DMS114 treated with DMSO at 0.1 percent for 48 hours (cell line): ENCODE results near the gene TRIM14.
"Not testable (repeated sequence)": the region's sequence is repeated elsewhere in the genome, so short reads cannot be mapped to it uniquely, and the experiment has no call there.

Source experiments
- DNase-seq: peaks from one replicate; lab custom pipeline; 2025; ENCODE audit not compliant: unreplicated experiment; lab: John Stamatoyannopoulos, UW

Gene TRIM14

DNA sequence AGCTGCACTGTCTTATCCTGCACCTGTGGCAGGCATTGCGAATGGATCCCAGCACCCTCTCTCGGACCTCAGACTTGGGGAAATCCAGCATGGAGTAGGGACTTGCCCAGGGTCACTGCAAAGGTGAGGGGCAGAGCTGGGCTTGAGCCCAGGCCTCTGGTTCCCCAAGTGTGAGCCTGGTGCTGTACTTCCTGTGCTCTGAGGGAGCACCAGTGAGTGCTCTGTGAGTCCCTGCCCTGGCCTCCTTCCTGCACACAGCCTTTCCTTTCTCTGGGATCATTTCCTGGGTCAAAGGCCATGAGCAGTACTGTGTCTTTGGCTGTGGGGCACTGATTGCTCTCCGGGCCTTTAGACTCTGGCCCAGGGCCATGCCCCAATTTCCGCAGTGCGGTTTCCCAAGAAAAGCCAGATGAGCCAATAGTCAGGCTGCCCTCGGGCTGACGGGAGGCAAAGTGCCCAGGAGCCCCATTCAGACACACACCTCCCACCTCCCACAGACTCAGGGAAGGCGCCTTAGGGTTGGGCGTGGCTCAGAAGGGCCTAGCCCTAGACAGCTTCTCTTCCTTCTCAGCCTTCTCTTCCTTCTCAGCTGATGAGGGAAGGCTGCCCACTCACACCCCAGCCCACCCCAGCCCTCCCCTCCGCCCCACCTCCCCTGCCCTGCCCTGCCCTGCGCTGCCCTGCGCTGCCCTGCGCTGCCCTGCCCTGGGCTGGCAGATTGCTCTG is 23.3 kb upstream of the TRIM14 start:
- DNase-seq = no peak

DNA sequence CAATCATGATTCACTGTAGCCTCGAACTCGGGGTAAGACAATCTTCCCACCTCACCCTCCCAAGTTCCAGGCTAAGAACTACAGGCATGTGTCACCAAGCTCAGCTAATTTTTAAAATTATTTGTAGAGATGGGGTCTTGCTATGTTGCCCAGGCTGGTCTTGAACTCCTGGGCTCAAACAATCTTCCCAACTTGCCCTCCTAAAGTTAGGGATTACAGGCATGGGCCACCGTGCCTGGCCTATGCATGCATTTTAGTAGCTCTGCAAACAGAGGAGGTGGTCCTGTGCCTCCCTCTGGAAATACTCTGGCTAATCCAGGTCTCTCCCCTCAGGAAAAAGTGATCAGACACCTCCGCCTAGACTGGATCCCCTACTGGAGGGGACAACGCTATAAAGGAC is 21.5 kb upstream of the TRIM14 start:
- no peak for DNase-seq

DNA sequence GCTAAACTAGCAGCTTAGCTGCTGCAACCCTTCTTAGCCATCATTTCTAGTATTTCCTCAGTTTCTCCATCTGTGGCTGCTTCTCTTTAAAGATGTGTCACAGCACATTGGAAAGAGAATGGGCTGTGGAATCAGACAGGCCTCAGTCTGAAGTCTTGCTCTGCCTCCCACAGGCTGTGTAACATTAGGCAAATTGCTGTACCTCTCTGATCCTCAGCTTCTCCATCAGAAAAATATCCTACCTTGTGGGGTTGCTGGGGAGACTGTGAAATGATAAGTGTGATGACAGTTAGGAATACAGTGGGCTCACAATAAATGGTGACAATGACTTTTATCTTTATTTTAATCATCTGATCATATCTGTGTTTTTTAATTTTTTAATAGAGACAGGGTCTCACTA is 17.5 kb upstream of the TRIM14 start:
- no peak for DNase-seq

DNA sequence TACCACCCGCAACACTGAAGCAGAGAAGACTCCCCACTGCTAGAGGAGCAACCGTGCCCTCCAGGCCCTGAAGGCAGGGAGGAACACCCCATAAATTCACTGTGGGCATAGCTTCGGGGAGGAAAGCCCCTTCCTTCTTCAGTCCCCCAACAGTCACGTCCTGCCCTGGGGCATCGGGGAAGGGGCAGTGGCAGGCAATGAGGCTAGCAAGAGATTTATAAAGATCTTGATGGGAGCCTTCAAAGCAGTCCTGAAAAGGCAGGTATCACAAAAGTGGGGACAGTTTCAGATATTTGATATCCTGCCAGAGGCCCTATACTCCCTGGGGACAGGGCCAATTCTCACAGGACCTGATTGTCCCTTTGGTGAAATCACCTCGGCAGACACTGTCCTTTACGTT is 16.9 kb upstream of the TRIM14 start:
- no peak for DNase-seq

DNA sequence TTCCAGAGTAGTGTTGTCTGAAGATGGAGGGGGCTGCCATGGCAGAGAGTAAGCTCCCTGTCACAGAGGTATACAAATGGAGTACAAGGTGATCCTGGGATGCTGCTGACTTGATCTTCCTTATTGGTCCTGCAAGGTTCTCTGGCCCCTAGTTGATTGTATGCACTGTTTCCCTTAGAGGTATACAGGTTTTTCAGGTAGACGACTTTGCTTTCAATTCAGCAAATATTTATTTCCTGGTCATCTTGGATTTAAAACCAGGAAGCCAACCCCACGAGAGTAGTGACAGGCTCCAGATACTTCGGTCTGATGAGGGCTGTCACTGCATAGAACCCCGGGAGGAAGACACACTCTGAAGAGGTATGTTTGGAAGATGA is 16.5 kb upstream of the TRIM14 start:
- no peak for DNase-seq

DNA sequence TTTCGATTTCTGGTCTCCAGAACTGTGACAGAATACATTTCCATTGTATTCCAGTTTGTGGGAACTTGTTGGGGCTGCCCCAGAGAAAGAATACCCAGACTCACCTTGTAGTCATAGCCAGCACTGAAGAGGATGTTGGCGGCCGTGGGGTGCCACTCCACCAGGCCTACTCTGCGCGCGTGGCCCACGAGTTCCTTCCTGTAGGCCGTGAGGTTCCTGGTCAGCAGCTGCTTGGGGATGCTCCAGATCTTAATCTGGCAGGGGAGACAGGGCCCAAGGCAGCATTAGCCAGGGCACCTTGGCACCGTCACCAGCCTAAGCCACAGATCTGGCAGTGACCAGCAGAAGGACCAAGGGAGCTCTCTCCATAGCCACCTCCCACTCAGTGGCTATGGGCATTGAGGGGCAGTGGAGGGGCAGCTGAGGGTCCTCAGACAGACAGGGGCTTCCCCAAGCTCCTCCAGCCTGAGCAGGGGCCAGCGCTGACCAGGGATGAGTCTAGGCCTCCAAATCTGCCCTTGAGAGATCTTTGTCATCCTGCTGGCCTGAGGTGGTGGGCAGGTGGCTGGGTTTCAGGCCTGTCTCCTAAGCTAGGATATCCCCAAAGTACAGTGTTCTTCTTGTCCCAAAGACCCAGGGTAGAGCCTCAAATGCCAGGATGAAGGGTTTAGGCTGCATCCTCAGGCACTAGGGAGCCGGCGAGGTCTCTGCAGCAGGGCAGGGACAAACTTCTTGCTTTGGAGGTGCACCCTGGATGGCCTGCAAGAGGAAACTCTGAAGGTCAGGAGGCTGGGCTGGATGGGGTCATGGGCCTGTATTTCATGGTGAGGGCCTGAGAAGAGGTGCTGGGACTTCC is 15.9 kb upstream of the TRIM14 start:
- DNase-seq = no peak

DNA sequence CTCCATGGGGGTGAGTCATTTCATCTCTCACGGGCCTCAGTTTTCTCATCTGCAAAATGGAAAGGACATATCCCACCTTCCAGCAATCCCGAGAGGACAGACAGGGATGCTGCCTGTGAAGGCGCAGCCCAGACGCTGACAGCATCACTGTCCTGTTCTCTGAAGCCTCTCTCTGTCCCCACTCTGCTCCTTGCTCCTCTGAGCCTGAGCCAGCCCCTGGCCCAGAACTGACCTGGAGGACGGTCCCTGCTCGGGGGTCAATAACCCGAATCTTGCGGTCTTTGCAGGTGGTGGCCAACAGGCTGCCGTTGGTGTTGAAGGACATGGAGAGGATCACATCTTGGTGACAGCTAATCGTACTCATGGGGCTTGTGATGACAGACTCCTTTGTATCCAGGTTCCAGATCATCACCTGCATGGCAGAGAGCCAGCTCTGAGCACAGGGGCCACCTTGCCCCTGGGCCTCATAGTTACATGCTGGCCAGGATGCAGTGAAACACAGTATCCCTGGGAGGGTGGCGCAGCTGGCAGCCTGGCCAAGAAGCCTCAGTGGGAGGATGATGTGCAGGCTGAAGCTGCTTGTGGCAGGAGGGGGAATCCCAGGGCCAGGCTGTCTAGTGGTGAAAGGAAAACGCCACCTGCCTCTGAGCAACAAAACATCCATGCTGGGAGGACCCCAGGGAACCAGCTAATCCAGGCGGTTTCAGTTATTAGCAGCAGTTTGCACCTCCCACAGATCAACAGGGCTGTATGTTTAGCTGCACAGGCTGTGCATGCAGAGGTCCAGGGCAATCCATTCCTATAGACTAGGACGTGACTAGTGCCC is 14.0 kb upstream of the TRIM14 start:
- no peak for DNase-seq

DNA sequence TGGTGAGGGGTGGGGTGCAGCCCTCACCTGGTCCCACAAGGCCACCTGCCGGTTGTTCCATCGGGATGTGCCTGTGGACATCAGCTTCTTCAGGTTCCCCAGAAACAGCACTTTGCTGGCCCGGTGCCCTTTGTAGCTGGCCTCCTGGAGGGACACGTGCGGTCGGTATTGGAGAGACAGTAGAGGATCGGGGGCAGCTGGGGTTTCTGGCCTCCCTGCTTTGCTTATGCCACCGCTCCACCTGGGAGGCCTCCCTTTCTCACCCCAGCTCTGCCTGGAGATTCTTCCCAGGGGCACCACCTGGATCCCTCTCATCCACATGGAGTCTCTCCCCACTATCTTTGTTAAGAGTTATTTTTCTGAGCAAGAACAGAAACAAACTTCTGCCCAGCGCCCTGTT is 13.1 kb upstream of the TRIM14 start:
- DNase-seq = no peak

DNA sequence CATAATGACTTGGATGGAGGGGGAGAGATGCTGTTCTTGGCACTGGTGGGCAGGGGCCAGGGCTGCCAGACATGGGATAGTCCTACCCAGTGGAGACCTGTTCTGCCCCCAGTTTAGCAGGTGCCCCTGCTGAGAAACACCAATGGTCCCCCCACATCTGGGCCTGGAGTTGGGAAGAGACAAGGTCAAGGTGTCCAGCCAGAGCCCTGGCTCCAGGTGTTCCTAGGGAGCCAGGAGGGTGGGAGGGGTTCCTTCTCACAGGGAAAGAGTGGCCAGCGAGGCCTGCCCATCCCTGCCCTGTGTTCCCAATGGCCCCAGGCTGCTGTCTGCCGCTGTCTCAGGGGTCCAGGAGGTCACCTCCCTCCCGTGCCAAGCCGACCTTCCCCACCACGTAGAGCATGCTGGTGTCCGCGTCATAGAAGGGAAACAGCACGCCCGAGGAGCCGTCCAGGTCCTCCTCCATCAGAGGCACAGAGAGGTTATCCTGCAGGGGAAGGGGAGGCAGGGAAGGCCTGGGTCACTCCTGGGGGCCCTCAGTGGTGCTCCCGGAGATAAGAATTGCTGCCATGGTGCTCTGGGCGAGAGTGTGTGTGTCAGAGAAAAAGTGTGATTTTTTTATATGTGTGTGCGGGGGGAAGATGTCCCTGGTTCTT is 11.7 kb upstream of the TRIM14 start:
- no peak for DNase-seq

DNA sequence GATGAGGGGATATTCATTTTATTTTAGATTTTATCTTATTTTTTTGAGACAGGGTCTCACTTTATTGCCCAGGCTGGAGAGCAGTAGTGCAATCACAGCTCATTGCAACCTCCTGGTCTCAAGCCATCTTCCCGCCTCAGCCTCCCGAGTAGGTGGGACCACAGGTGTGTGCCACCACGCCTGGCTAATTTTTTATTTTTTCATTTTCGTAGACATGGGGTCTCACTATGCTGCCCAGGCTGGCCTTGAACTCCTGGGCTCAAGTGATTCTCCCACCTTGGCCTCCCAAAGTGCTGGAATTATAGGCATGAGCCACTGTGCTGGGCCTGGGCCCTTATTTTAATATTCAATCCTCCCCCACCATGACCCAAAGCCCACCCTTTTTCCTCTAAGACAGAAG is 11.0 kb upstream of the TRIM14 start:
- not testable (repeated sequence) for DNase-seq

DNA sequence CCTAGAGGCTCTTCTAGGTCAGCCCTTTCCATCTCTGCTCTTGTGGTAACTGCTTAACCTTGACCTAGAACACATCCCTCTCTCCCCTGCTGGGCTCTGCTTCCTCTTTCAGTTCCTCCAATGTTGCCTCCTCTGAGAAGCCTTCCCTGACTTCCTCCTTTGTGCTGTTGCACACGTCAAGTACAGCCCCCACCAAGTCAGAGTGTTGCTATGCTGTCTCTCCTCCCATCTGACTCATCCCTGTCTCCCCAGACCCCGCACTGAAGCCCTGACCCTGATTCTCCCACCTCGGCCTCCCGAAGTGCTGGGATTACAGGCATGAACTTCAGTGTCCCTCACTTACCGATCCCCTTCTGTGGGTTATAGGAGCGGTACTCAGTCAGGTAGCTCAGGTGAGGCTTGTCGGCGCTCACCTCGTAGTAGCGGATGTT is 10.4 kb upstream of the TRIM14 start:
- DNase-seq = no peak

DNA sequence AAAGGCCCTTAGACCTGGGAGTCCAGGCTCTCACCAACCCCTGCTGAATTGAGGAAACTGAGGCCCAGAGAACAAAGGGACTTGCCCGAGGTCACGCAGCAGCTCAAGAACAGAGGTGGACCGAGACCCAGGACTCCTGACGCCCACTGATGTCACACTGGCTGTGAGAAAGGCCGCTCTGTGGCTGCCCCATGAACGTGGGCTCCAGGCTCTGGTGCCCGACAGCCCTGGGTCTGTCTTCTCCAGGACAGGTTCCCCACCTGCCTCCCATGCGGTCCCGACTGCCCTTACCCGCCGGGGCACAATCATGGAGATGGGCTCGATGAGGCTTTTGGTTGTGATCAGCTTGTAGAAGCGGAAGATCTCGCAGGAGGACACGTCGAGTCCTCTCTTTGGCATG is 9.3 kb upstream of the TRIM14 start:
- DNase-seq = no peak

DNA sequence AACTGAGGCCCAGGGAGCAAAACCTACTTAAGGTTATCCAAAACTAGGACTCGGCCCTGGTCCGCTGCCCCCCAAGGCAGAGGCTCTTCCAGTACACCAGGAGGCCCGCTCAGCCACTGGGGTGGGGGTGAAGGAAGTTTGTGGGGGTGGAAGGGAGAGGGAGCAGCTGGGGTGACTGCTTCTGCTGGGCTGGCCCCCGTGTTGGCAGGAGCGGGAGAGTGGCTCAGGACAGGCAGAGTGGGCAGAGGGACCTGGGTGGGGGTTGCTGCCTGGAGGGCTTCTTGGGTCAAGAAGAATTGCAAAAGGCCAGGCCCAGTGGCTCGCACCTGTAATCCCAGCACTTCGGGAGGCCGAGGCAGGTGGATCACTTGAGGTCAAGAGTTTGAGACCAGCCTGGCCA is 8.2 kb upstream of the TRIM14 start:
- no peak for DNase-seq

DNA sequence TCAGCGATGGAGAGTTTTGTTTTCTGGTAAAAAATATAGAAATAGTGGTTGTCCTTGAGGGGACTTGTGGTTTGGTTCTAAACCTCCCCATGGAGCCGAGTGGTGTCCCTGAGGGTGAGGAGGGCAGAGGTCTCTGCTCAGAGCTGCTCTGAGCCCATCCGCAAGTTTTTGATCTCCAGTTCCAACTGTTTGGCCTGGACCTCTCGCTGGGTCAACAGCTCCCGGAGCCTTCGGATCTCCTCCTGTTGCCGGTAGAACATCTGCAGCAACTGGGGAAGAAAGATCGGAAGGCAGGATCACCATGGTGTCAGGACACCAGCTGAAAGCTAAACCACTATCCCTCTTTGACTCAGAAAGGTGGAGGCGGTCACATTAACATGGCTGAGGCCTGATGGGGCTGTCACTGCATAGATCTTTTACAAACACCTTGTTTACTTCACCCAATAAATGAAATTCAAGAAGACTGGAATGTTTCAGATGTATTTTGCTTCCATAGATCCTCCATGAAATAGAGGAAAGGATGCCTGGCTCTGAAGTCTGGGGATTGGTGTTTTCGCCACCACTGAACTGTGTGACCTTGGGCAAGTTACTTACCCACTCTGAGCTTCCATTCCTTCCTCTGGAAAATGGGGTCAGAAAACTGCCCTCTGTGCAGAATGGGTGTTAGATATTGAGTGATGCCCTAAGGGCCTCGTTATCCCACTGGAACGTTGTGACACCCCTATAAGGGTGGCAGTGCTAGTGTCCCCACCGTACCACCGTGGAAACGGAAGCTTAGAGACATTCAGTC is 5.8 kb upstream of the TRIM14 start:
- DNase-seq = no peak

DNA sequence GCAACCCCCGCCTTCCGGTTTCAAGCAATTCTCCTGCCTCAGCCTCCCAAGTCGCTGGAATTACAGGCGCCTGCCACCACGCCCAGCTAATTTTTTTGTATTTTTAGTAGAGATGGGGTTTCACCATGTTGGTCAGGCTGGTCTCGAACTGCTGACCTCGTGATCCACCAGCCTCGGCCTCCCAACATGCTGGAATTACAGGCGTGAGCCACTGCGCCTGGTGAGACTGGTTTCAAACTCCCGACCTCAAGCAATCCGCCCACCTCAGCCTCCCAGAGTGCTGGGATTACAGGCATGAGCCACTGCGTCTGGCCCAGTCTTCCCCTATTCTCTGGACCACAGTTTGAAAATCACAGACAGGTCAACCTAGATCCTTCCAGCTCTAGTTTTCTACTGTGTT is 5.1 kb upstream of the TRIM14 start:
- DNase-seq = not testable (repeated sequence)

DNA sequence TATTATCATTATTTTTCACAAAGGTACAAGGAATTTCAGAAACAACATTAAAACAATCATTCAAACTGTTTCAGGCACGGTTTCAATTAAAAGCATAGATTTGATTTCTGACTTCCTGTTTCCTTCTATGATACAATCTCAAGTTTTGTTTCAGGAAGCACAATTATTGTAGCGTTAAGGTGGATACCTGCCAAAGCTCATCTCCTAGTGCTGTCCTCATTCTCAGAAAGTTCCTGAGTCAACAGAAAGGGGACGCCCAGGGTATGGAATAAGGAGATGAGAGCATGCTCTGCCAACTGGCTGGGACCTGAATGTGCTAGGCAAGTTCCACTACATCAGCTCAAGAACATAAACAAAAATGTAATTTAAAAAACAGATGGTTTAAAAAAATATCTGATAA is 2.0 kb upstream of the TRIM14 start:
- DNase-seq = no peak

DNA sequence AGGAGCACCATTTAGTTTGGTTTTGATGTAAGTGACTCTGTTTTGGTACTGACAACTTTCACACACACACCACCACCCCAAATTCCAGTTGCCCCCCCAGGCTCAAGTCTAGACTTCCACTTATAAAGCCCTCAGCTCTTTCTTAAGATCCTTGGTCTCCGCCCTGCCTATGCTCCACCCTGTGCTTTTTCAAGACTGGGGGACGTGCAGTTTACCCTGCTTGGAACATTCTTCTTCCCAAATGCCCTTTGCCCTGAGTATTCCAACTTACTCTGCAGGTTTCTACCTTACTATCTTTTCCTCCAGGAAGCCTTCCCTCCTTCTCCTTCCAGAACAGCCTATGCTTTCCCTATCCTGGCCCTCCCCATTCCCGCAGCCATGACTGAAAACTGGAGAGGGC is 1.5 kb upstream of the TRIM14 start:
- DNase-seq = no peak

DNA sequence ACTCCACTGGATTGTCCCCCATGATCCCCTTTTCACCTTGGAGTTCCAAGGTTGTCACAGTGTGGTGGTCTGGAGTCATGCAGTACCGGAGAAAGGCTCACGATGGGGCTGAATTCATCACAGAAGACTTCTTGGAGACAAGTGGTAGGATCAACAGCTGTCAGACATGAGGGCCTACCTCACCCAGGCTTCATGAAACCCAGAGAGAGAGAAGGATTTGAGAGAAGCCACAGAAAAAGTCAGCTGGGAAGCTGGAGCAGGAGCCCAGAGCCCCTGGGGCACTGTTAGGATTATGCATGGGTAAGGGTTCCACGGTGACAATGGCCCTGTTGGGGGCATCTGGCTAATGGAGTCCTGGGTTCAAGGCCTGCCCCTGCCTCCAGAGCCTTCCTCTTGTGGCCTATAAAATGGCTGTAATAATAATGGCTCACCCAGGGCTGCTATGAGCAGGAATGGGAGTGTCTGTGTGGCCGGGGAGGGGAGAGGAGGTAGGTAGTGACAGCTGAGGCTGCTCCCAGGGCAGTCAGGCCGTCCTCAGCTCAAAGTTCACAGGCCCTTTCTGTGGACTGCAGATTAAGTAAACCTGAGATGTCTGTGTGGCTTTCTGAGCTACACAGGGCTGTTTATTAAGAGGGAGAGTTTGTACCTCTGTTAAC is 910 bp downstream of the TRIM14 start:
- peak; percentile 6 for DNase-seq

DNA sequence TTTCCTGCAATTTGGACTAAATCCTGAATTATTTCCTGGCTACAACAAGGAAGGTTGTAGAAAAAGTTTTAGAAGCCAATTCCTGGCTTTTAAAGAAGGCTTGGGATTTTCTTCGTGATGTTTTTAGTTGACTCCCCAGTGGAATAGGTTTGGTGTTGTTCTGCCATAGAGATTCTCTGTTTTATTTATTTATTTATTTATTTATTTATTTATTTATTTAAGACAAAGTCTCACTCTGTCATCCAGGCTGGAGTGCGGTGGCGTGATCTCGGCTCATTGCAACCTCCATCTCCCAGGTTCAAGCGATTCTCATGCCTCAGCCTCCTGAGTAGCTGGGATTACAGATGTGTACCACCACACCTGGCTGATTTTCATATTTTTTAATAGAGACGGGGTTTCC is 1.9 kb downstream of the TRIM14 start:
- not testable (repeated sequence) for DNase-seq

DNA sequence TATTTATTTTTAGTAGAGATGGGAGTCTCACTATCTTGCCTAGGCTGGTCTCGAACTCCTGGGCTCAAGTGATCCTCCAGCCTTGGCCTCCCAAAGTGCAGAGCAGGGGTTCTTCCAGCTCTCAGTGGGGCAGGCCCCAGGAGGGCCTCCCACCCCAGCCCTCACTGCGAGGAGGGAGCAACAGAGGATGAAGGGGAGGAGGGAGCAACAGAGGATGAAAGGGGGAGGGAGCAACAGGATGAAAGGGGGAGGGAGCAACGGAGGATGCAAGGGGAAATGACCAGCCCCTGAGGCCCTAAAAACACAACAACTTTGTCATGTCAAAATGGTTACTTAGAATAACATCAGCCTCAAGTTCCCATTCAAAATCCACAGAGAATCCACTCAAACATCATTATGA is 10.0 kb downstream of the TRIM14 start:
- DNase-seq = no peak
